Measurements from ENCODE around the gene GRPEL1. TPM values are rescaled to one million over a fixed set of nuclear protein-coding genes. Genes with fewer than 3 reads are reported as not detected.

GRPEL1 gene
- polyA plus RNA-seq, 3 donors = 44.1 to 49.6 (median 45.4) TPM

DNA sequence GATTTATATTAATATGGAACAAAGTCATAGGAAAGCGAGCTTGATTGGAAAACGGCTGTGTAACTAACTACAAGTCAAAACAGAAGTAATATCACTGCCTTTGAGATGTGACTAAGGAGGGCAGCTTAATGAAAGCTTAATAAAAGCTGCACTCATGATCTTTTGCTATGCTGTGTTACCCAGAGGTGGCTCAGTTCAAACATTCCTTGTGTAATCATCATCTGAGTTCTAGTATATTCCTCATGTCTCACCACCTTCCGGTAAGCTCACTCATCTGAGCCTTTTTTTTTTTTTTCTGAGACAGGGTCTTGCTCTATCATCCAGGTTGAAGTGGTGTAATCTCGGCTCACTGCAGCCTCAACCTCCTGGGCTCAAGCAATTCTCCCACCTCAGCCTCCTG lies 5.0 kb downstream of the GRPEL1 start:
- intact Hi-C loops (cut with micrococcal nuclease) = loop anchor here in 1 of 2 donors (10.0 kb wide), 2 partner anchors 148 to 278 kb away; partner anchors contain the start of gene KIAA0232
- Histone ChIP-seq H3K36me3 (replicated peaks in 1 of 2; ENCODE audit: control insufficient read depth in 1 of 2, insufficient read depth in 2 of 2, low read length in 2 of 2) (peaks cover 31 to 43% of the 10 kb centered on the region in 2 donors), H3K9ac (ENCODE audit: insufficient read depth, low read length, poor library complexity, severe bottlenecking) (no peak overlapping the region), H3K9me3 (replicated peaks in 1 of 2; ENCODE audit: control insufficient read depth in 1 of 2, insufficient read depth in 1 of 2, low read length in 2 of 2) (no peaks in the 10 kb centered on the region), H3K4me2 (replicated peaks; ENCODE audit: extremely low read depth, low read length, poor library complexity, severe bottlenecking) (no peak overlapping the region), H4K20me1 (ENCODE audit: insufficient read depth, low read length) (peaks cover 93% of the 10 kb centered on the region), H3K27ac (ENCODE audit: low read depth in 1 of 2, low read length in 2 of 2) (no peak overlapping the region), H3K4me3 (replicated peaks in 1 of 3; ENCODE audit: low read depth in 2 of 3, low read length in 3 of 3) (no peak overlapping the region), H2AFZ (ENCODE audit: insufficient read depth, low read depth, low read length, poor library complexity, severe bottlenecking) (no peak overlapping the region), H3K4me1 (ENCODE audit: control insufficient read depth in 1 of 2, insufficient read depth in 2 of 2, low read length in 2 of 2) (peaks cover 68 to 72% of the 10 kb centered on the region in 2 donors), H3K27me3 (ENCODE audit: control insufficient read depth in 2 of 2, insufficient read depth in 2 of 2, low read length in 2 of 2) (no peaks in the 10 kb centered on the region), H3K79me2 (ENCODE audit: insufficient read depth, low read length) (peaks cover 61% of the 10 kb centered on the region)
- Mint-ChIP-seq H3K36me3 (peaks cover 47 to 64% of the 10 kb centered on the region in 2 donors), H3K27me3 (ENCODE audit: low read depth in 3 of 3) (peaks cover 0 to 1% (median 1%) of the 10 kb centered on the region in 3 donors), H3K27ac (no peak overlapping the region), H3K4me1 (peaks cover 69% of the 10 kb centered on the region), H3K4me3 (no peak overlapping the region), H3K9me3 (no peaks in the 10 kb centered on the region)
- TF ChIP-seq, protein P1, sequence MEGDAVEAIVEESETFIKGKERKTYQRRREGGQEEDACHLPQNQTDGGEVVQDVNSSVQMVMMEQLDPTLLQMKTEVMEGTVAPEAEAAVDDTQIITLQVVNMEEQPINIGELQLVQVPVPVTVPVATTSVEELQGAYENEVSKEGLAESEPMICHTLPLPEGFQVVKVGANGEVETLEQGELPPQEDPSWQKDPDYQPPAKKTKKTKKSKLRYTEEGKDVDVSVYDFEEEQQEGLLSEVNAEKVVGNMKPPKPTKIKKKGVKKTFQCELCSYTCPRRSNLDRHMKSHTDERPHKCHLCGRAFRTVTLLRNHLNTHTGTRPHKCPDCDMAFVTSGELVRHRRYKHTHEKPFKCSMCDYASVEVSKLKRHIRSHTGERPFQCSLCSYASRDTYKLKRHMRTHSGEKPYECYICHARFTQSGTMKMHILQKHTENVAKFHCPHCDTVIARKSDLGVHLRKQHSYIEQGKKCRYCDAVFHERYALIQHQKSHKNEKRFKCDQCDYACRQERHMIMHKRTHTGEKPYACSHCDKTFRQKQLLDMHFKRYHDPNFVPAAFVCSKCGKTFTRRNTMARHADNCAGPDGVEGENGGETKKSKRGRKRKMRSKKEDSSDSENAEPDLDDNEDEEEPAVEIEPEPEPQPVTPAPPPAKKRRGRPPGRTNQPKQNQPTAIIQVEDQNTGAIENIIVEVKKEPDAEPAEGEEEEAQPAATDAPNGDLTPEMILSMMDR (IDR thresholded peaks at IDR 0.05) = no peak
- WGBS (ENCODE audit: insufficient coverage) = 90% methylated on average over 2 of the region's 4 CpGs
- DNase-seq = no peak

DNA sequence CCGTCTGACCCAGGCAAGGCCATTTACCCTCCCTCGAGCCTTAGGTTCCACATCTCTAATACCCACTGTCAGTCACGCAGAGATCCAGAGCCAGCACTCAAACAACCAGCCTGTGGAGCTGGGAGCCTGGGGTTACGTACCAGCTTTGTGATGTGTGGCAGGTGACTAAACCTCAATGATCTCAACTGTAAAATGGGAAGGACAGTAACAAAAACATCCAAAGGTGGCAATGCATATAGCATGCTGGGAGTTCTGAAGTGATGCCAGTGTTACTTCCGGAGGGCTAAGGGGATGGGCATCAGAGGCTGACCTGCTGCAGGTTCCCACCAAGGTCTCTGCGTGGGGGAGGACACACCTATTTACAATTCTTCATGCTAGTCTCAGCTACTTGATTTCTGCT lies 6.0 kb downstream of the GRPEL1 start:
- H3K9ac ChIP-seq (ENCODE audit: insufficient read depth, low read length, poor library complexity, severe bottlenecking) = no peak overlapping the region
- TF ChIP-seq, protein P1 (IDR thresholded peaks at IDR 0.05) = no peak
- H3K36me3 ChIP-seq (replicated peaks in 1 of 2; ENCODE audit: control insufficient read depth in 1 of 2, insufficient read depth in 2 of 2, low read length in 2 of 2) = peaks cover 31 to 50% of the 10 kb centered on the region in 2 donors
- no peak overlapping the region for H3K27ac ChIP-seq (ENCODE audit: low read depth in 1 of 2, low read length in 2 of 2)
- no peaks in the 10 kb centered on the region for H3K27me3 ChIP-seq (ENCODE audit: control insufficient read depth in 2 of 2, insufficient read depth in 2 of 2, low read length in 2 of 2)
- intact Hi-C loops (cut with micrococcal nuclease) = loop anchor here in 1 of 2 donors (10.0 kb wide), 2 partner anchors 147 to 277 kb away; partner anchors contain the start of gene KIAA0232
- no peak overlapping the region for H3K4me2 ChIP-seq (replicated peaks; ENCODE audit: extremely low read depth, low read length, poor library complexity, severe bottlenecking)
- H4K20me1 ChIP-seq (ENCODE audit: insufficient read depth, low read length) = peaks cover 96% of the 10 kb centered on the region
- H3K9me3 ChIP-seq (replicated peaks in 1 of 2; ENCODE audit: control insufficient read depth in 1 of 2, insufficient read depth in 1 of 2, low read length in 2 of 2) = no peaks in the 10 kb centered on the region
- H3K36me3 Mint-ChIP-seq = peaks cover 48 to 72% of the 10 kb centered on the region in 2 donors
- peaks cover 63% of the 10 kb centered on the region in 2 donors for H3K4me1 ChIP-seq (ENCODE audit: control insufficient read depth in 1 of 2, insufficient read depth in 2 of 2, low read length in 2 of 2)
- H3K4me3 Mint-ChIP-seq = no peak overlapping the region
- H3K4me3 ChIP-seq (replicated peaks in 1 of 3; ENCODE audit: low read depth in 2 of 3, low read length in 3 of 3) = no peak overlapping the region
- 100% methylated on average over 2 of the region's 6 CpGs for WGBS (ENCODE audit: insufficient coverage)
- no peak overlapping the region for H2AFZ ChIP-seq (ENCODE audit: insufficient read depth, low read depth, low read length, poor library complexity, severe bottlenecking)
- H3K27me3 Mint-ChIP-seq (ENCODE audit: low read depth in 3 of 3) = peaks cover 0 to 1% (median 1%) of the 10 kb centered on the region in 3 donors
- no peak for DNase-seq
- H3K79me2 ChIP-seq (ENCODE audit: insufficient read depth, low read length) = peaks cover 54% of the 10 kb centered on the region
- H3K27ac Mint-ChIP-seq = no peak overlapping the region
- H3K4me1 Mint-ChIP-seq = peaks cover 67% of the 10 kb centered on the region
- H3K9me3 Mint-ChIP-seq = no peaks in the 10 kb centered on the region

All from CD14-positive monocyte (primary cell).